ENCODE data around the gene LRMDA.

LRMDA gene

DNA sequence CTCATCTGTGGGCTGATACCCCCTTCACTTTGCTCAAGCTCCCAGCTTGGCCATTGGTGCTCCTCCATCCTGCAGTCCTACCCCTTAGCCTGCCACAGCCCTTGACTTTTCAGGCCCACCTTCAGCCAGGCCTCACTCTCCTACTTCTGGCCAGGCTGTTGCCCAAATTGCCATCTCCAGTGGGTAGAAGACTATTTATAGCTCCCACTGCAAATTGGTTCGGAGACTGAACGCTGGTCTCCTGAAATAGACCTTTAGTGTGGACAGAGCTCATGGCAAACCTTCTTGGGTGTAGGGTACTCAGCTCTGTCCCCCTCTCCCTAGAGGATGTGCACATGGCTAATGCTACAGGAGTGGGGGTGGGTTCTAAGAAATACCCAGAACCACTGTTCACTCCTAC is 697.8 kb downstream of the LRMDA start:
- TF ChIP-seq, protein P1, sequence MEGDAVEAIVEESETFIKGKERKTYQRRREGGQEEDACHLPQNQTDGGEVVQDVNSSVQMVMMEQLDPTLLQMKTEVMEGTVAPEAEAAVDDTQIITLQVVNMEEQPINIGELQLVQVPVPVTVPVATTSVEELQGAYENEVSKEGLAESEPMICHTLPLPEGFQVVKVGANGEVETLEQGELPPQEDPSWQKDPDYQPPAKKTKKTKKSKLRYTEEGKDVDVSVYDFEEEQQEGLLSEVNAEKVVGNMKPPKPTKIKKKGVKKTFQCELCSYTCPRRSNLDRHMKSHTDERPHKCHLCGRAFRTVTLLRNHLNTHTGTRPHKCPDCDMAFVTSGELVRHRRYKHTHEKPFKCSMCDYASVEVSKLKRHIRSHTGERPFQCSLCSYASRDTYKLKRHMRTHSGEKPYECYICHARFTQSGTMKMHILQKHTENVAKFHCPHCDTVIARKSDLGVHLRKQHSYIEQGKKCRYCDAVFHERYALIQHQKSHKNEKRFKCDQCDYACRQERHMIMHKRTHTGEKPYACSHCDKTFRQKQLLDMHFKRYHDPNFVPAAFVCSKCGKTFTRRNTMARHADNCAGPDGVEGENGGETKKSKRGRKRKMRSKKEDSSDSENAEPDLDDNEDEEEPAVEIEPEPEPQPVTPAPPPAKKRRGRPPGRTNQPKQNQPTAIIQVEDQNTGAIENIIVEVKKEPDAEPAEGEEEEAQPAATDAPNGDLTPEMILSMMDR (IDR thresholded peaks at IDR 0.05; ENCODE audit: borderline replicate concordance, insufficient read depth, low read depth, low read length) = no peak
- H3K4me3 ChIP-seq (ENCODE audit: low read depth, low read length) = no peak overlapping the region

DNA sequence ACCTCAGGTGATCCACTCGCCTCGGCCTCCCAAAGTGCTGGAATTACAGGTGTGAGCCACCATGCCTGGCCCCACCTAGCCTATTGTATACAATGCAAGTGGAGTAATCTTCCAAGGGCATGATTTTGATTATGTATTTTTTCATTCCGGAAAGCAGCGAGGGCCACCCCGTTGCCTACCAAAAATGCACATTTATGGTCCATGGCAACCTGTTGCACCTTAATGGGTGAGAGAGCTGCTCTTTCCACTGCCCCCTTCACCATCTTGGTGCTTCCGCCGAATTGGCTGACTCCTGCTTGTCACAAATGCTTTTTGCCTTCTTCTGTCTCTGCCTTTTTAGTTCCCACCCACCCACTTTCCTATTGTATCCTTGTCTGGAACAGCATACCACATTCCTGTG is 699.5 kb downstream of the LRMDA start:
- TF ChIP-seq, protein P1 (IDR thresholded peaks at IDR 0.05; ENCODE audit: borderline replicate concordance, insufficient read depth, low read depth, low read length) = no peak

DNA sequence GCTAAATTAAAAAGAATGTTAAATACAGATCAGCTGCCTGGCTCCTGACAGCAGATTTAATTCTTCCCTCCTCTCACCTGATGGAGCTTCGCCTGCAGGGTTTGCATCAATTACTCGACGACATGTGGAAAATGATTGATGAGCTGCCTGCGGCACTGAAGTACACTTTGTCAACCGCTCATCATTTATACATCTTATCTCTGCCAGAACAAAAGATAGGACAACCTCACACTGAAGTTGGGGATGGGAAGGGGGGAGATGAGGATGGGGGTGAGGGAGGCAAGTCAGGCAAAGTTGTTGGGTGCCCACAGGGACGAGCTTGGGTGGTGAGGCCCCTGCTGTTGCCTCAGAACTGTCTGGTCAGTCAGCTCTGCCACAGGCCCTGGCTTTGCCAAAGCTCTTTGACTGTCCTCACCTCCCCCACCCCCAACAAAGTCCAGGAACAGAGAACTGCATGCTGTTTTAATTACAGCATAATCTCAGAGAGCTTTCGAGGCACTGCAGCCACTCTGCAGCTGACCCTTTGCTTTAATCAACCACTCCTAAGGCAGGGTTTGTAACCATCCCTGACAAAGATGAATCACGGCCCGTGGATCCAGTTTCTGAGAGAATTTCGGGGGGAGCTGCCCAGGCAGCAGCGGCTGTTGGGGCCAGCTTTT is 702.3 kb downstream of the LRMDA start:
- H3K4me3 ChIP-seq (ENCODE audit: low read depth, low read length) = no peak overlapping the region
- TF ChIP-seq, protein P1 (IDR thresholded peaks at IDR 0.05; ENCODE audit: borderline replicate concordance, insufficient read depth, low read depth, low read length) = no peak

More for the DNA sequence above, 699.5 kb downstream of the LRMDA start:
- H3K4me3 ChIP-seq (ENCODE audit: low read depth, low read length) = no peak overlapping the region

DNA sequence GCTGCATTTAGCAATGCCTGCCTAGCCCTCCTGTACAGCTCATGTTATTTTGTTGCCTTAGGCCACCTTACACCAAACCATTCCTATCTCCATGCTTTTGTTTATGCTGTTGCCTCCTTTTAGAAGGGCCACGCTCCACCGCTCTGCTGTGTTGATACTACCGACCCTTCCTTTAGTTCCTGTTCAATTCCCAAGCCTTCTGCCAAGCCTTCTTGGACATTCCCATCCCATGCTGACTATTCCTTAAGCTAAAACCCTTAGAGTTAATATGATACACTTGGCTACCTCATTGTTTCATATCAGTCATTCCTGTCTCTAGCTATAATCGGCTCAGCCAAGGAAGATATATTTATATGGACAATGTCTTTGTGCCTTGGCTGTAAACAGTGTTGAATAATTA is 705.5 kb downstream of the LRMDA start:
- H3K4me3 ChIP-seq (ENCODE audit: low read depth, low read length) = no peak overlapping the region
- TF ChIP-seq, protein P1 (IDR thresholded peaks at IDR 0.05; ENCODE audit: borderline replicate concordance, insufficient read depth, low read depth, low read length) = no peak

DNA sequence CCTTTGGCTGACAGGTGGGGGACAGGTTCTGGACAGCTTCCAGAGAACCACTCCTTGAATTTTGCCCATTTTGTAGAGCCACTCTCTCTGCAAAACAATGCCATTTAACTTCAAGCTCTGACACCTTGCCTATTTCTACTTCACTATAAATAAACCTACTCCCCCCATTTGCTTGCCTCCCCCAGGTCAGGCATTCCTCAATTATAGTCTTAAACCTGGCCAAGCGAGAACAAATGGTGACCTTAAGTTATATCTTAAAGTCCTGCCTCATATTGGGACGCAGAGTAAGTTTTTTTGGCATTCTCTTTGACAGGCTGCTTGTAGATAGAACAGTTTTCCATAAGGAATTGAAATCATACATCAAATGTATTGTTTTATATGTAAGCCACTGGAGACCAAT is 706.9 kb downstream of the LRMDA start:
- TF ChIP-seq, protein P1 (IDR thresholded peaks at IDR 0.05; ENCODE audit: borderline replicate concordance, insufficient read depth, low read depth, low read length) = no peak
- no peak overlapping the region for H3K4me3 ChIP-seq (ENCODE audit: low read depth, low read length)

DNA sequence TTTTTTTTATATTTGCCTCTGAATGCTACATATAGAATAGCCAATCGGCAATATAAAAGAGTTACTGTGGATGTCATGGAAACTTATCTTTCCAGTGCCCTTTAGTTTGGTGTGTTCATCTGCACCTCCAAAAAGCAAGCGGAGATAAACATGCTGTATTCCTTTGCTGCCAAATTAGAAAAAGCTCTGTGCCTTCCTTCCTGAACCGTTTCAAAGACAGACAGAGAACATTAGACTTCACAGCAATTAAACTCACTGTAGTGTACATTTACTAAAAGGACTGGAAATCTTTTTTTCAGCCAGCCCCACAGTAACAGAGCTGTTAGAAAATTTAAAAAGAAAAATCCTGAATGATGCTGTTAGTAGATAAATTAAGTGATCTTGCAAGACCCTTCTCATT is 707.5 kb downstream of the LRMDA start:
- H3K4me3 ChIP-seq (ENCODE audit: low read depth, low read length) = no peak overlapping the region
- TF ChIP-seq, protein P1 (IDR thresholded peaks at IDR 0.05; ENCODE audit: borderline replicate concordance, insufficient read depth, low read depth, low read length) = no peak

DNA sequence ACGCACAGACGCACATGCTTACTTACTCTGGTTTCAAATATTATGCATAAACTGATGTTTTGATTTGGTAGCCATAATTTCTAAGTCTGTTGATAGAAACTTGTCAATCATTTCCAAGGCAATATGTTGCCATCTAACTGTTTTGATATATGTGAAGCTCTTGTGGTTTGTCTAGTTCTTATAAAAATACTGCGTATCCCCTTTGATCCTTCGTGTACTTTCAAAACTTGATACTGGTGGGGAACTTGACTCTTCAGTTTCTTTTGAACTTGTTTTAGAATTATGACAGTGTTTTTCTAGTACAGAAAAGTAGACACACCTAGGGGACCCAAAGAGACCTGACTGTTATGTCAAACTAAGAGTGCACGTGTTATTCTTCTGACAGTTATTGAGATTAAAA is 708.0 kb downstream of the LRMDA start:
- no peak overlapping the region for H3K4me3 ChIP-seq (ENCODE audit: low read depth, low read length)
- TF ChIP-seq, protein P1 (IDR thresholded peaks at IDR 0.05; ENCODE audit: borderline replicate concordance, insufficient read depth, low read depth, low read length) = no peak
